GM19467 (cell line): ENCODE results near the gene NOXRED1.
"Not testable (repeated sequence)": the region's sequence is repeated elsewhere in the genome, so short reads cannot be mapped to it uniquely, and the experiment has no call there.

Experiments
- ATAC-seq: cut with Tn5 transposase; IDR thresholded peaks from one replicate; pipeline ENCODE4 v1.9.1; 2021; ENCODE audit warnings: mild to moderate bottlenecking, moderate library complexity; ENCODE audit not compliant: unreplicated experiment

The NOXRED1 gene

GRCh38 chr14:77423423-77423822 is at the start of gene NOXRED1:
NOXRED1 (minus strand) TSS chr14:77423523; CDS start chr14:77422889, 634 bp downstream.
- no peak for ATAC-seq

DNA sequence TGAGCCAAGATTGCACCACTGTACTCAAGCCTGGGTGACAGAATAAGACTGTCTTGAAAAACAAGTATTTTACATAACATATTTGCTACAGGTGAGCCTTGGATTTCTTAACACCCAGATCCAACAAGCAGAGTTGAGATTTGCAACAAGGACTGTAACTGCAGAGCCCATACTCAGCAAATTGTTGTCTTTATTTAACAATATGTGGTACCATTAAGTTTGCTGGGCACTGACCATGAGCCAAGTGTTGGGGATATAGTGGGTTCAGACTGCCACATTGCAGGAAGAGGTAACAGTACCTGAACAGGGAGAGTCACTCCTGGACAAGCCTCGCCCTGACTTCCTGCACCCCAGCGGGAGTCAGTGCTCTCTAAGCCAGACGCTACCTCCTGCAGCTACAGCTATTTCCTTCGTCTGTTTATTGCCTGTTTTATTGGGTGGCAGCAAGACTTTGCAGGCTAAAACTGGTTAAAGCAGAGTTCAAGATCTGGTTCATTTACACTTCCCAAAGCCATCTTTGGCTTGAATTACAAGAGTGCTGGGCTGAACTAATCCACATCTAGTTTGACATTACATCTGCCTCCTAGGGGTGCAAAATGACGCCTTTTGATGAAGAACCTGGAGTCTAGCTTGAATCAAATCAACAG is 47.0 kb upstream of the NOXRED1 start:
- ATAC-seq = no peak

GRCh38 chr14:77469539-77469938 is 46.2 kb upstream of the NOXRED1 start:
- ATAC-seq = no peak

DNA sequence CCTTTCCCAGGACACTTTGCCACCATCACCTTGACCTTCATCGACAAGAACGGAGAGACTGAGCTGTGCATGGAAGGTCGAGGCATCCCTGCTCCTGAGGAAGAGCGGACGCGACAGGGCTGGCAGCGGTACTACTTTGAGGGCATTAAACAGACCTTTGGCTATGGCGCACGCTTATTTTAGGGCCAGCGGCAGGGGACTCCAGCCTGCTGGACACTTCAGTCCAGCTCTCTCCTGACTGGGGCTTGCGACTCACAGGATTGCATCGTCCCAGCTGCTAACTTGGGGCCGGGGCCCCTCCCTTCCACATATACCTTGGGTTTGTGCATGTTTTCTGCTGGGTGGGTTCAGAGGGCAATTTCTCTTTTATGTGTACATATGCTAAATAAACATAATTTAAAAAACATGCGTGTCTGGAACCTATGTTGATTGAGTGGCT is 45.8 kb upstream of the NOXRED1 start:
- no peak for ATAC-seq

GRCh38 chr14:77467801-77468200 is 44.5 kb upstream of the NOXRED1 start:
- no peak for ATAC-seq

GRCh38 chr14:77459072-77459723 is 35.9 kb upstream of the NOXRED1 start:
- no peak for ATAC-seq

DNA sequence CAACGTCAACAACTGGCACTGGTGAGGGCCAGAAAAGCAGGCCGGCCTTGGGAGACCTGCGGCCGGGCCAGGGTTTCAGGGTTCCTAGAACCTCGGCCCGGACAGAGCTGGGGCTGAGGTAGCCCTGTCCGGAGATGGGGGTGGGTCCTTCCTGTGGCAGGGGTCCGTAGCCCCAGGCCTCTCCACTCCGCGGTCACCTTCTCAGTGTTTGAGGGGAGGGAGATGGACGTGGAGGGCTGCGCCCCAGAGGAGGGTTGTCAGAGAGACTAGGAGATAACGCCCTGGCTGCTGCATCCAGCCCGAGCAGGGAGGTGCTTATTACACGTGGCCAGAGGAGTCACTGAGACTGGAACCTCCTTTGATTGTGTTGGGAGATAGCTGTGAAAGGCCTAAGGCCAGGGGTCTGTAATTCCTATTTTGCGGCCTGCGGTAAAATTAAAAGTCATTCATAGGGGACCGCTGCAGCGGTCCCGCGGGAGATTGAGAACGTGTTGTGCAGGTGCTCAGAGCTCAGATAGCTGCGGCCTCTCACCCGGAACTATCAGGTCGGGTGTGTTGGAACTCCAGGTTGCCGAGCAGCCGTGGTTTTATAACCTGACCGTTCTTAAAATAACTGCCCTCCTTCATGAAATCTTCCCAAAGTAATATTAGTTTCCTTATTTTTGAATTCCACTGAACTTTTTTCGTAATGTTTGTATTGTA is 35.1 kb upstream of the NOXRED1 start:
- ATAC-seq = peak; percentile 12

DNA sequence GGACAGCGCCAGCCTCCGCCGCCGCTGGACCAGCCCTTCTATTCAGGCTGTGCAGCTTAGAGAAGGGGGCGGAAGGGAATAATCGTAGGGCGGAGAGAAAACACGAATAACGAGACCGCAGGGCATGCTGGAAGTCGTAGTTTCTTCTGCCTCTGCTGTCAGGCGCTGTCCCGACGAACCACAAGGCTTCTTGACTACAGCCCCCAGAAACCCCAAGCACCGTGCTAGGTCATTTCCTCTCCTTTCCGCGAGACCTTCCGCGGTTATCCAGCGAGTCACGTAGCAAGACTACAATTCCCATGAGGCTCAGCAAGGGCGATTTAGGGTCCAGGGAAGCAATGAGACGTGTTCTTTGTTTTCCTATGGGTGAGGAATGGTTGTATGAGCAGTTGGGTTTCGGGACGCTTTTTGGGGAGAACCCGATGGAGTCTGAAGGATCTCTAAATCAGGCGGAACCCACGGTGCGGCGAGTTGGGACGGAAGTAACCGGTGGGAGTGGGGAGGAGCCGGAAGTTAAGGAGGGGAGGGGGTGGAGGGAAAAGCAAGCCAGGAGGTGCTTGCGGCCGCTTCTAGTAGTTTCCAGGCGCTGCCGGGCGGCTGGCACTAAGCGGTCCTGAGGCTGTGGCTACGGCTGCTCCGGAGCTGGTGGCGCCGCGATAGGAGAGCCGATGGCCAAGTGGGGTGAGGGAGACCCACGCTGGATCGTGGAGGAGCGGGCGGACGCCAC is 34.4 kb upstream of the NOXRED1 start, which contains the start of the genes AHSA1 and VIPAS39:
Gene AHSA1, plus strand, starts transcription at position 572 of the 727 bp plus-strand sequence. Its CDS starts 97 bp downstream, at position 669.
Gene VIPAS39, minus strand, starts transcription at position 80 of the 727 bp plus-strand sequence. CDS start 3,499 bp downstream, outside the sequence.
- peak; percentile 87 for ATAC-seq

DNA sequence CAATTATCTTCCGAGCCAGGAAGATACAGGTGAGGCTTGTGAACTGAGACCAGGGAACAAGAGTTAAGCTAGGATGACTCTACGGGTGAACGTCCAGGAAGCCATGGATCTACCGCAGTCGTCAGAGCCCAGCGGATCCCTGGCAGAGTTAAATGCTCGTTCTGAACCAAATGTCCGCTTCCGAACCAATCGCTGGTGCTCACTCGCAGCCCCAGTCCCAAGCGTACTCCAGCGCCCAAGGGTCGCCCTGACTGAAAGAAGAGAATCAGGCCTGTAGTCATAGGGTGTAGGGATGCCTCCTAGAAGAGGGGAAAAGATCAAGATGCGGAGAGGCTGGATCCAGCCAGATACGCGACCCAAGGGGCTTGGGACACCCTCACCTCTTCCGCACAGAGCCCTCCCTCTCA is 33.8 kb upstream of the NOXRED1 start:
- peak; percentile 10 for ATAC-seq

DNA sequence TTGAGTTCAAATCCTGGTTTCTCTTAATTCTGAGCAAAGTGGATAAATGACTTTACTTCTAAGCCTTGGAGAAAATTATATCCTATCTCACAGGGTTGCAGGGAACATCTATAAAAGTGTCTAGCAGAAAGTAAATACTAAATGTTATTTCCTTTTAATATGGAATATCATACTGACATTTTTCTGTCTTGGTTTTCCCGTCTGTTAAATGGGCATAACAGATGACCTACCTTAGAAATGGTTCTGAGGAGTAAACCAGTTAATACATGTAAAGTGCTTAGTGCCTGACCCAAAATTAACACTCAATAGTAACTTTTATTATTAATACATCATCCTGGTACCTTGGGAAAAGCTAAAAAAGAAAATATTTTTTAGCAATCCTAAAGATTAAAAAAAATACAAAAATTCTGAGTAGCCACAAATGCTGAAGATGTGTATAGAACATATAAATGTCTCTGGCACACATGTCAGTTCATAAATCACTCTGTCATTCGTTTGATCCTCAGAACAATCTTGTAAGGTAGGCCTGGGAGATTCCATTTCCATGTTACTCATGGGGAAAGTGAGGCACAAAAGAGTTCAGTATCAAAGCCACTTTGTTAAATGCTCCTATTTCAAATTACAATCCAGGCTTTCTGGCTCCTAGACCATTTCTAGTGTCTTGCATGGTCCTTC is 32.8 kb upstream of the NOXRED1 start:
- no peak for ATAC-seq

DNA sequence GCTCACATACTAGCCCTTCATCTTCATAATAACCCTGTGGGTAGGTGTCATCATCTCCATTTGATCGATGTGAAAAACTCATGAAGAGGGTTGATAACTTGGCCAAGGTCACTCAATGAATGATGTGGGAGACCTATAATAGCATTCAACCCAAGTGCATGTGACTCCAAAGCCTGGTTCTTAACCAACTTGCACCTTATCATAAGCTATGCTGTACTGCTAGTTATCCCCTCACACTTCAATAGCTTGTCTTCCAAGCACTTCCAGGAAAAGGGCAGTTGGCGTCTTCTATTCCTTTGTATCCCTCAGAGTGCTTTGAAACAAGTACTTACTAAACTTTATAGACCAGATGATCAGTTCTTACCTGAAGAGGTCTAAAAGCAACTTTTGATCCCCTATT is 18.9 kb upstream of the NOXRED1 start:
- ATAC-seq = no peak

GRCh38 chr14:77439861-77440260 is 16.5 kb upstream of the NOXRED1 start:
- no peak for ATAC-seq

GRCh38 chr14:77438596-77438995 is 15.3 kb upstream of the NOXRED1 start:
- no peak for ATAC-seq

GRCh38 chr14:77436042-77436441 is 12.7 kb upstream of the NOXRED1 start:
- no peak for ATAC-seq

- ATAC-seq = no peak
These were observed 3.1 kb upstream of the NOXRED1 start for GRCh38 chr14:77426396-77426795.

- ATAC-seq = no peak
These were observed 1.5 kb upstream of the NOXRED1 start for GRCh38 chr14:77424862-77425261.

DNA sequence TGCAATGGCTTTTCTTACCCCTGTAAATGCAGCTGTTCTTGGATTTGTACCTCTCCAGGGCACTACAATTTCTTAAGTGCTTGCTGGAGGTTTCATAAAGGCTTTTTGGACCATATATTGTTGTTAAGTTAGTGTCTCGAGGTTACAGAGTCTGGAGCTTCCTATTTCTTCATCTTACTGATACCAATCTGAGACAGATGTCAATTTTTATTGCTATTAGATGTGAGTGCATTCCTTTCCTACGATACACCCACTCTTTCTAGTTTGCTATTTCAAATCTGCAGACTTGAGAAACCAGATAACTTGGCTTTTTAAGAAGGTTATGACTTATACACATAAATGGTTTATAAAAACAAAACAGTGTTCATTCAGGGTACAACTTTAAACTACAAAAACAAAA is 2.1 kb downstream of the NOXRED1 start:
- ATAC-seq = no peak

- no peak for ATAC-seq
These were observed 6.5 kb downstream of the NOXRED1 start for GRCh38 chr14:77416836-77417235.

- ATAC-seq = not testable (repeated sequence)
These were observed 7.2 kb downstream of the NOXRED1 start for GRCh38 chr14:77416098-77416497.

- ATAC-seq = not testable (repeated sequence)
These were observed 7.8 kb downstream of the NOXRED1 start for GRCh38 chr14:77415403-77416030.
